Thyroid gland (tissue), 4 donors: ENCODE data around the gene SGF29. TPM values are rescaled to one million over a fixed set of nuclear protein-coding genes. Genes with fewer than 3 reads are reported as not detected.
A peak's percentile ranks its signal among the peaks of the same experiment; 100 is the strongest.

ENCODE experiments used
- DNase-seq, 2 donors: peaks; one replicate each; pipeline ENCODE4 v3.0.0-alpha.2; 2019
- H3K27ac ChIP-seq, 3 donors: fragments of 200-600 bp; sonication (generic); 1 replicate in 2 of 3; 2 replicates in 1 of 3; pipeline ENCODE4 v1.5.1; 2016 to 2019; ENCODE audit warnings: mild to moderate bottlenecking in 1 of 3, moderate library complexity in 1 of 3
- H3K27me3 ChIP-seq: fragments of 200-600 bp; sonication (generic); one replicate; pipeline ENCODE4 v1.5.1; 2019
- H3K36me3 ChIP-seq, 2 donors: fragments of 200-600 bp; sonication (generic); one replicate each; pipeline ENCODE4 v1.5.1; 2016 to 2019
- H3K4me1 ChIP-seq, 2 donors: fragments of 200-600 bp; sonication (generic); one replicate each; pipeline ENCODE4 v1.5.1; 2017 to 2019
- H3K4me3 ChIP-seq, 3 donors: fragments of 200-600 bp; sonication (generic); replicated peaks in 1 of 3; 1 replicate in 2 of 3; 2 replicates in 1 of 3; pipeline ENCODE4 v1.5.1; 2016; ENCODE audit warnings: mild to moderate bottlenecking in 1 of 3
- H3K9me3 ChIP-seq: fragments of 200-600 bp; sonication (generic); one replicate; pipeline ENCODE4 v1.5.1; 2017
- POLR2A ChIP-seq, 2 donors: fragments of 450-650 bp; IDR thresholded peaks; one replicate each; pipeline ENCODE4 v1.6.1; 2017; ENCODE audit warnings: antibody characterized with exemption in 2 of 2, mild to moderate bottlenecking in 2 of 2, moderate library complexity in 1 of 2
- WGBS, 2 donors: methylation state at CpG; one replicate each; pipeline ENCODE4 v1.1.5; 2017; 5-methylcytosine and 5-hydroxymethylcytosine counted together
- intact Hi-C: fragments of 100-400 bp; cut with DNase I; formaldehyde crosslinking; loops from one replicate; pipeline ENCODE4 v1.15.1; 2023
- total RNA-seq, 4 donors: library from RNA; depleted of rRNA; stranded (reverse); fragments of >200 nt; gene quantifications; one replicate each; pipeline ENCODE4 v1.2.3, GENCODE V29; 2016
- TF ChIP-seq, protein P1 (sequence below), 6 experiments: fragments of 200-600 bp in 3 of 6; fragments of 450-650 bp in 3 of 6; sonication (generic) in 3 of 6; IDR thresholded peaks; one replicate each; pipeline ENCODE4 v1.5.1; 2016 to 2019; ENCODE audit warnings: antibody characterized with exemption in 6 of 6, mild to moderate bottlenecking in 2 of 6, inconsistent platforms in 1 of 6, moderate library complexity in 1 of 6

Gene SGF29
- total RNA-seq, 4 donors from 2014 or later, result 31.8 to 41.9 (median 36.9) TPM

DNA sequence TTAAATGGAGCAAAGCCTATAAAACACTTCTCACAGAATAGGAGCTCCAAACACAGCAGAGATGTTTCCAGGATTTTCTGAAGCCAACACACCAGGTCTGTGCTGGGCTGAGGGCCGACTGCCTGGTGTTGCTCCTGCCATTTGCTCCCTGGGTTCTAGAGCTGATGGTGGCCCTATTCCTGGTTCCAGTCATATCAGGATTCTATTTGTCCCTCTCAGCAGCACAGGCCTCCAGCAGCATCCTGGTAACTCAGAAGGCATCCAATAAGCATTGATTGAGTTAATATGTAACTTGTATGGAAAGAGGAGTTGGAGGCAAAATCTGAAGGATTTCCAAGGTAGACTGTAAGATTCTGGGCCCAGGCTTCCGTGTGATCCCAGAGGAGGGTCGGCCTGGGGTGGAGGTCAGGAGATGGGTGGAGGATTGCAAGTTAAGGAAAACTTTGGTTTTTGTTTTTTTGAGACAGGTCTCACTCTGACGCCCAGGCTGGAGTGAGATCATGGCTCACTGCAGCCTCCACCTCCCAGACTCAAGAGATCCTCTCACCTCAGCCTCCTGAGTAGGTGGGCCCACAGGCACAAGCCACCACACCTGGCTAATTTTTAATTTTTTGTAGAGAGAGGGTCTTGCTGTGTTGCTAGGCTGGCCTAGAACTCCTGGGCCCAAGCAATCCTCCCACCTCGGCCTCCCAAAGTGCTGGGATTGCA is 20.6 kb upstream of the SGF29 start:
- intact Hi-C loops, result no loop called here
- TF ChIP-seq POLR2A (IDR thresholded peaks at IDR 0.05), result no peak
- TF ChIP-seq, protein P1, sequence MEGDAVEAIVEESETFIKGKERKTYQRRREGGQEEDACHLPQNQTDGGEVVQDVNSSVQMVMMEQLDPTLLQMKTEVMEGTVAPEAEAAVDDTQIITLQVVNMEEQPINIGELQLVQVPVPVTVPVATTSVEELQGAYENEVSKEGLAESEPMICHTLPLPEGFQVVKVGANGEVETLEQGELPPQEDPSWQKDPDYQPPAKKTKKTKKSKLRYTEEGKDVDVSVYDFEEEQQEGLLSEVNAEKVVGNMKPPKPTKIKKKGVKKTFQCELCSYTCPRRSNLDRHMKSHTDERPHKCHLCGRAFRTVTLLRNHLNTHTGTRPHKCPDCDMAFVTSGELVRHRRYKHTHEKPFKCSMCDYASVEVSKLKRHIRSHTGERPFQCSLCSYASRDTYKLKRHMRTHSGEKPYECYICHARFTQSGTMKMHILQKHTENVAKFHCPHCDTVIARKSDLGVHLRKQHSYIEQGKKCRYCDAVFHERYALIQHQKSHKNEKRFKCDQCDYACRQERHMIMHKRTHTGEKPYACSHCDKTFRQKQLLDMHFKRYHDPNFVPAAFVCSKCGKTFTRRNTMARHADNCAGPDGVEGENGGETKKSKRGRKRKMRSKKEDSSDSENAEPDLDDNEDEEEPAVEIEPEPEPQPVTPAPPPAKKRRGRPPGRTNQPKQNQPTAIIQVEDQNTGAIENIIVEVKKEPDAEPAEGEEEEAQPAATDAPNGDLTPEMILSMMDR (IDR thresholded peaks at IDR 0.05), result no peak
- Histone ChIP-seq H3K4me1 (peaks cover 48 to 56% of the 10 kb centered on the region in 2 donors), H3K27ac (peak overlapping the region; percentile 72 to 89 (median 85)), H3K9me3 (no peaks in the 10 kb centered on the region), H3K36me3 (peaks cover 0 to 7% of the 10 kb centered on the region in 2 donors), H3K4me3 (no peak overlapping the region), H3K27me3 (no peaks in the 10 kb centered on the region)
- WGBS, 2 donors, result 88 to 92% methylated on average over 5 of the region's 5 CpGs
- DNase-seq, result no peak

DNA sequence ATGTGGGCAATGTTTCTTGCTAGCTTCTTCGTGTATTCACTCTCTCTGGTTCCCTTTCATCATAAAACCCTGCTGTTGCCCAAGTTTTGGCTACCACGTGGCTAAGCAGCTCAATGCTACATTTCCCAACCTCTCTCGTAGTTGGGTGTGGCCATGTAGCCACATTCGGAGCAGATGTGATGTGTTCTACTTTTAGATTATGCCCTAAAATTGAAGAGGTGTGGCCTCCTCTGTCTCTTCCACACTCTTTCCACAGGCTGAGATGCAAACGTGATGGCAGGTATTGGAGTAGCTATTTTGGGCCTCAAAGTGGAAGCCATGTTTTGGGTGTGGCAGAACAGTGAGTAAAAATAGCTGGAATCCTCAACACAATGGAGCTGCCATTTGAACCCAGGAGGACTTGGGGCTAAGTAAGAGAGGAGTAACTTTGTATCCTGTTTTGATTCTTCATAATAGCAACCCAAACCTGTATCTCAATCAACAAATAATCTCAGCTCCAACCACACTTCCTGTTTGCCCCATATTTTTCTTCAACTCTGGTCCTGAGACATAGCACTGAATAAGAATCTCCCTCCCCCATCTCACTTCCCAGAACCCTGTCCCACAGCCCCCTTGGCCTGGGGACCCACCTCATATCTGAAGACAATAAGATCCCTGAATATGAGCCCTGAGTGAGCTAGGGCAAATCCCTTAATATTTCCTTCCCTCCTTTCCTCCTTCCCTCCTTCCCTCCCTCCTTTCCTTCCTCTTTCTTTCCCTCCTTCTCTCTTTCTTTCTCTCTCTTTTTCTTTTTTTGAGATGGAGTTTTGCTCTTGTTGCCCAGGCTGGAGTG is 19.0 kb upstream of the SGF29 start:
- DNase-seq, result peak in 1 of 2 donors; percentile 22
- H3K27ac ChIP-seq, result peak overlapping the region; percentile 46 to 97 (median 85)
- WGBS, 2 donors, result 69 to 79% methylated on average over 5 of the region's 5 CpGs

DNA sequence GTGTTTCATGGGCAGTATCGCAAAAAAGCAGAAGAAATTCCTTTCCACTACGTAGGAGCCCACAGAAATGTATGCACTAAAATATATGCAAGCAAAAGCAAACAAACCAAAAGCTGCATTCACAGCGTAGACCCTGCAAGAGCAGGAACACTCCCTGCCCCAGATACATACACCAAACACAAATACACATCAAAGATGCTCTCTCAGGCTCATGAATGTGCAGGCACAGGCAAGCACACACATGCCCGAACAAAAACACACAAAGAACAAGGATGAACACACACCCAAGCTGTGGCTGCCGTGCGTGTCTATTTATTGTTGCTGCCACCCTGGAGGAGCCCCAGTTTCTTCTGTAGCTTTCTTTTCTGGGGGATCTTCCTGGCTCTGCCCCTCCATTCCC is 16.6 kb upstream of the SGF29 start:
- no peaks in the 10 kb centered on the region for H3K9me3 ChIP-seq
- TF ChIP-seq, protein P1 (IDR thresholded peaks at IDR 0.05), result no peak
- no peak for TF ChIP-seq POLR2A (IDR thresholded peaks at IDR 0.05)
- WGBS, 2 donors, result 74 to 75% methylated on average over 6 of the region's 6 CpGs
- peak overlapping the region; percentile 92 to 98 (median 97) for H3K27ac ChIP-seq
- peak overlapping the region; percentile 43 to 61 (median 59) for H3K4me3 ChIP-seq
- H3K27me3 ChIP-seq, result no peaks in the 10 kb centered on the region
- peaks cover 0 to 7% of the 10 kb centered on the region in 2 donors for H3K36me3 ChIP-seq
- peaks cover 41 to 50% of the 10 kb centered on the region in 2 donors for H3K4me1 ChIP-seq
- DNase-seq, result no peak
- intact Hi-C loops, result no loop called here

More for the DNA sequence above, 19.0 kb upstream of the SGF29 start:
- no peaks in the 10 kb centered on the region for H3K27me3 ChIP-seq
- intact Hi-C loops, result no loop called here
- no peaks in the 10 kb centered on the region for H3K9me3 ChIP-seq
- H3K4me3 ChIP-seq, result no peak overlapping the region
- peaks cover 0 to 7% of the 10 kb centered on the region in 2 donors for H3K36me3 ChIP-seq
- TF ChIP-seq, protein P1 (IDR thresholded peaks at IDR 0.05), result no peak
- no peak for TF ChIP-seq POLR2A (IDR thresholded peaks at IDR 0.05)
- peaks cover 49 to 55% of the 10 kb centered on the region in 2 donors for H3K4me1 ChIP-seq

DNA sequence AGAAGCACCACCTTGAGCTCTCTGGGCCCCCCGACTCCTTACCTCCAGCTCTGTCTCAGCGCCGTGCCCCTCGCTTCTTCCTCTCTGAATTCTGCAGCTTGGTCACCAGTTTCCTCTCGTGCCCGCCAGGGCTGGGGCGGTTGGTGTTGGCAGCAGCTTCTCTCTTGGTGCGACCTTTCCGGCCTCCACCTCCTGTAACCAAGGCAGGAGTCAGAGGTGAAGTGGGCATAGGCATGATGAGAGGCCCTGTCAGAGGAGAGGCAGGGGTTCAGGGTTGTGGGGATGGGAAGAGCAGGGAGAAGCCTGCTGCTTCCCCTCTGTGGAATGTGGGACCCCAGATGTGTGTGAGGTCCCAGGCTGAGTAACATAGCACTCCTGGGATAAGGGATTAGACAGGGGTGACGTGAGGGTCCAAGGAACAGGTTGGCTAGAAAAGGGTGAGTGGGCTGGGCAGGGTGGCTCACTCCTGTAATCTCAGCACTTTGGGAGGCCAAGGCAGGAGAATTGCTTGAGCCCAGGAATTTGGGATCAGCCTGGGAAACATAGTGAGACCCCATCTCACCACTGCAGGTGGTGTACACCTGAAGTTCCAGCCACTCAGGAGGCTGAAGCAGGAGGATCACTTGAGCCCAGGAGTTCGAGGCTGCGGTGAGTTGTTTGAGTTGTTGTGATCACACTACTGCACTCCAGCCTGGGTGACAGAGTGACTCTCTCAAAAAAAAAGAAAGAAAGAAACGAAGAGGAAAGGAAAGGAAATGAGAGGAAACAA is 15.6 kb upstream of the SGF29 start:
- peak; percentile 37 to 51 for DNase-seq
- intact Hi-C loops, result no loop called here
- WGBS, 2 donors, result 73 to 86% methylated on average over 13 of the region's 13 CpGs

More for the DNA sequence above, 15.6 kb upstream of the SGF29 start:
- TF ChIP-seq POLR2A (IDR thresholded peaks at IDR 0.05), result peak in 1 of 2 donors; percentile 5
- TF ChIP-seq, protein P1 (IDR thresholded peaks at IDR 0.05), result no peak
- Histone ChIP-seq H3K36me3 (peaks cover 0 to 7% of the 10 kb centered on the region in 2 donors), H3K4me1 (peaks cover 31 to 40% of the 10 kb centered on the region in 2 donors), H3K27me3 (no peaks in the 10 kb centered on the region), H3K27ac (peak overlapping the region; percentile 92 to 98 (median 97)), H3K9me3 (no peaks in the 10 kb centered on the region), H3K4me3 (peak overlapping the region; percentile 43 to 61 (median 59))
